GM19468 (cell line): Measurements from ENCODE around the gene SERPINA3.

ENCODE experiments used
- ATAC-seq: cut with Tn5 transposase; IDR thresholded peaks from one replicate; pipeline ENCODE4 v1.9.1; 2021; ENCODE audit warnings: mild to moderate bottlenecking, moderate library complexity, moderate number of reproducible peaks; ENCODE audit not compliant: unreplicated experiment; ENCODE audit errors: extremely low read depth

Gene SERPINA3

DNA sequence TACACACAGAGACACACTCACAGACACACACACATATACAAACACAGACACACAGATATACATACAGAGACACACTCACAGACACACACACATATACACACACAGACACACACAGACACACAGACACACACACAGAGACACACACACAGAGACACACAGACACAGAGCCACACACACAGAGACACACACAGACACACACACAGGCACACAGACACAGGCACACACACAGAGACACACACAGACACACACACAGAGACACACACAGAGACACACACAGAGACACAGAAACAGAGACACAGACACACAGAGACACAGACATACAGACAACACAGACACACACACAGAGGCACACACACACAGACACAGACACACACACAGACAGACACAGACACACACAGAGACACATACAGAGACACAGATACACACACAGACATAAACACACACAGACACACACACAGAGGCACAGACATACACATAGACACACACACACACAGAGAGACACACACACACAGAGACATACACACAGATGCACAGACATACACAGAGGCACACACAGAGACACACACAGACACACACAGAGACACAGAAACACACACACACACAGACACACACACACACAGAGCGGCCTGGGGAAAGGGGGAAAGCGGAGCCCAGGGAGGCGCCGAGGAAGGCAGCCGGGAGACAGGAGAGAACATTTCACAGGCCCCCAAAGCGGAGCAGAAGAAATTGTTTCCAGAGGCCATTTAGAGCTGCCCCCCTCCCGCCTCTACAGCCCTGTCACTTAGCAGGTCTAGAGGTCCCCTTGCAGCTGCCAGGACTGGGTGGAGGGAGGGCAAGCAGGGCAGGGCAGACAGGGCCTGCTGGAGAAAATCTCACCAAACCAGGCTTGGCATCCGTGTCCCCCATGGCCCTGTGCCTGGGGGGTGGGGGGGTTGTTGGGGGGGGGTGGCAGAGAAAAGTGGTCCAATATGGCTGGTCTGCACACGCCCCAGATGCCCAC lies 38.9 kb downstream of the SERPINA3 start:
- ATAC-seq: no peak

DNA sequence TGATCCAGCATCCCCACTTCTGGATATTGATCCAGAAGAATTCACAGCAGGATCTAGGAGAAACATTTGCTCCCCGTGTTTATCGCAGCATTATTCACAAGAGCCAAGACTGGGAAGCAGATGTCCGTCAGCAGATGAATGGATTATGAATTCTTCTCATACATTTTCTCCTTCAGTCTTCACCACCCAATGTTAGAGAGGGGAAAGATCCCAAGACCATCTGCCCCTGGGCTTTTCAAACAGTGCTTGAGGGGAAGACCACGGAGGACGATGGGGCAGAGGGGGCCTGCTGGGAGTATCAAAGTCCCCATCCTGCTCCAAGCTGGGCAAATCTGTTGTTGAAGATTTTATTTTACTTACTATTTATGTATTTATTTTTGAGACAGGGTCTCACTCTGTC lies 41.1 kb downstream of the SERPINA3 start:
- ATAC-seq: no peak

DNA sequence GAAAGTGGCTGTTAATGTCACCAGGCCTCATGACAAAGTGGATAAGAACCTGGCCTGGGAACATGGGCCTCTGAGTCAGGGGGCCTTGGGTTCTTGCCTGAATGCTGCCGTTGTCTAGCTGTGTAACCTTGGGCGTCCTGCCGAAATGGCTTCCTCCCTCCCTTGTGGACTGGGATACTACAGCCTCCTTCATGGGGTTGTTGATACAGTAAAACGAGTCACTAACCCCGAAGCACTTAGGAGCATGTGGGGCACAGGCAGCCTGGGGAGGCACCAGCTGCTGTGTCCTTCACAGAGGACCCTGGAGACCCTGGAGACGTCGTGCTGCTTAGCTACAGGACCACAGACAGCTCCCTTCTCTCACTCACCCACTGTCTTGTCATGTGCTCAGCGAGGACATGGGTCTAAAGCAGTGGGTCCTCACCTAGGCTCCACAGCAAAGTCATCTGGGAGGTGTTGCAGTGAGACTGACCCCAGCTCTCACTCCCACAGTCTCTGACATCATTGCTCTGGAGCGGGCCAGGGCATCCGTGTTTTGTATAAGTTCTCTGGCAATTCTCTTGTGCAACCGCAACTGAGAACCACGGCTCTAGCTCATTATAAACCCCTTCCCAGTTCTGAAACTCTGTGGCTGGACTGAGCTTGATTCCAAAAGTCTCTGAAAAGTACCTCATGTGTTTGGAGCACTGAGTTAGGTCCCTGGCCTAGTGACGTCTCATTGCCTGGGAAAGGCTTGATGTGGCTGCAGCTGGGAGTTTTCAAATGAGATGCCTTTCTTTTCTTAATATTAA lies 42.1 kb downstream of the SERPINA3 start:
- no peak for ATAC-seq

DNA sequence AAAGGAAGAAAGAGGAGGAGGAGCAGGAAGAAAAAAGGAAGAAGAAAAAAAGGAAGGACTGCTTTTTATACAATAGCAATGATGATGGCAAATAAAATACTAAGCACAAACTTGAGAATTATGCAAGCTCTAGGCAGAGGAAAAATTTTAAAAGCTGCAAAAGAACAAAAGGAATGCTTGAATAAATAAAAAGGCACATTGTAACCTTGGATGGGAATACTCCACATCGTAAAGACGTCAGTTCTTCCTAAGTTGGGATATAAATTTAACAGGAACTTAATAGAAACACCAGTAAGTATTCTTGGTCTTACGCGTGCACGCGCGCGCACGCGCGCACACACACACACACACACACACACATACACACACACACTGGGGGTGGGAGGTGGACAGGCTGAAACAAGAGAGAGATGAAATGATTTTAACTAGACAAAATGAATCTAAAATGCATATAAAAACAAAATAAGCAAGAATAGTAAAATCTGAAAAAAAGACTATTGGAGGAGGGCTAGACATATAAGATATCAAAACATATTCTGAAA lies 43.0 kb downstream of the SERPINA3 start:
- ATAC-seq: no peak

DNA sequence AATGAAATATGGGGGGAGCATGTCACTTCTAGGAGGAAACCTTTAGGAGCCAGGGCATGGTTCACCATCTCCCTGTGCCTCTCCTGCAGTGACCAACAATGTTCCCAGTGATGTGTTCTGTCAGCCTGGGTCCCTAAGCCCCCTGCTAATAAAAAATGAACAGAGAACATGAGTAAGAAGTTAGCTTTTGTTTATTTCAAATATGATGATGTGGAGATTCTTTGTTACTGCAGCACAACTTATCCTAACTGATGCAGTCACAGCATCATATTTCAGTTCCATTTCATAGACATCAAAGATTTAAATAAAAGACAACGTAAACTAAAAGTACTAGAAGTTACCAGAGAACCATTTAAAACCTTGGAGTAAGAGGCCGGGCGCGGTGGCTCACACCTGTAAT lies 43.9 kb downstream of the SERPINA3 start:
- ATAC-seq: no peak

DNA sequence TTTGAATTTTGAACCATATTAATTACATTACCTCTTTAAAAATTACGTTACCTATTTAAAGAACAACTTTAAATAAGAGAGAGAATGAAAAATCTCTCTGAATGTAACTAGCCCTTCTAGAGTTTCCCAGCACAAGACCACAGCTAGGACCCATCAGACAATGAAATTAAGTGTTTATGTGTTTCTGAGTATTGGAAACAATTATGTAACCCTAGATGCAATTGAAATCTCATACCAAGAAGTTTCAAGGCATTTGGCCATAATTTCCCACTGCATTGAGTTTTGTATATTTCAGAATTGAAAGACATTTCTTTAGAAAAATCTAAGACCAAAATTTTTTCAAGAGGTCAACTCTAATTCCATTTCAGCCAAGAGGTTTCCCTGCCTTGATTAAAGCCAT lies 47.1 kb downstream of the SERPINA3 start:
- no peak for ATAC-seq

DNA sequence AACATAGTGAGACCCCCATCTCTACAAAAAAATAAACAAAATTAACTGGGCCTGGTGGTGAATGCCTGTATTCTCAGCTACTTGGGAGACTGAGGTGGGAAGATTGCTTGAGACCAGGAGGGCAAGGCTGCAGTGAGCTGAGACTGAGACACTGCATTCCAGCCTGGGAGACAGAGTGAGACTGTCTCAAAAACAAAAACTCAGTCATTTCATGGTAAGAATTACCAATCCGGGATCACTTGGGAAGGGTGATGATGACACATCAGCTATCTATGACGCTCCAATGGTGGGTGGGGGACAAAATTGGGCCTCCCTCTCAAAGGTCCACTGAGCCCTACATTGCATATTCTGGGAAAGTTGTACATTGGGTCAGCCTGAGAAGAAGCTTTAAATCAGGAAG lies 47.7 kb downstream of the SERPINA3 start:
- no peak for ATAC-seq

DNA sequence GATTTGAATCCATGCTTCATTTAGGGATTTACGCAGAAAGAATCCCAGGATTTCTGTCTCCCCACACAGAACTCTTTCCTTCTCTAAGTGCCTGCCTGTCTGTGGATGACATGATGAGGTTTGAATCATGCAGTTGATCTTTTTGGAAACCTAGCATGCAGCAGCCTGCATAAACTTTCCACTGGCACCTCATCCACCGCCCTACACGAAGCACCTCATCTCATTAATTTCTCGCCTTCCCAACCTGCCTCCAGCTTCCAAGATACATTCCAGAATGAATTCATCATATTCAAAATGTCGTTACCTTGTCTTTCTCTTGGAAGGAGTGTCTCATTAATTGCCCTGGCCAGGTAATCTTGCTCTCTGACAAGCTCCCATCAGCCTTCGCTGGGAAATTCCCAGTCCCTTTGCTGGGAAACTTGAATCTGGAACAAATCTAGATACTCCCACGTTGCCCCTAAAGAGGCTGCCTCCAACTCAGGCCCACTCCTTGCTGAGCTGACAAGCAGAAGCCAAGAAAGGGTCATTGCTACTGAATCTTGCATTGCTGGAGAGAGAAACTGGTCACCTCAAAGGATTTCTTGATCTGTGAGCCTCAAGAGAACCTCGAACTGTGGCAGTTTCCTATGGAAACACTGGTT lies 48.2 kb downstream of the SERPINA3 start:
- ATAC-seq: no peak

DNA sequence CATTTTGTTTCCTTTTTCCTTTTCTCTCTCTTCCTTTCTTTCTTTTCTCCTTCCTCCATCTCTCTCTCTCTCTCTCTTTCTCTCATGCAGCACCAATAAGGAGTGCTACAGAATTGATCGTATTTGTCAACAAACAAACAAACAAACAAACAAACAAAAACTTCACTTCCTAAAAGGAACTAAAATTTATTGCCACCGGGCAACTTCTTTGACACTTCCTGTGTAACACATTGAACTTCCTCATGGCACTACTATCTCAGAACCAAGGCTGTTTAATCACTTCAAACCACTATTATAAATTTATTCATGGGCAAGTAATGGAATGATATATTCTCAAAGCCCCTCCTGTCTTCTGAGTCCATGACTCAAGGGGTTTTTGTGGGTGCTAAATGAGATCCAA lies 51.3 kb downstream of the SERPINA3 start:
- no peak for ATAC-seq

DNA sequence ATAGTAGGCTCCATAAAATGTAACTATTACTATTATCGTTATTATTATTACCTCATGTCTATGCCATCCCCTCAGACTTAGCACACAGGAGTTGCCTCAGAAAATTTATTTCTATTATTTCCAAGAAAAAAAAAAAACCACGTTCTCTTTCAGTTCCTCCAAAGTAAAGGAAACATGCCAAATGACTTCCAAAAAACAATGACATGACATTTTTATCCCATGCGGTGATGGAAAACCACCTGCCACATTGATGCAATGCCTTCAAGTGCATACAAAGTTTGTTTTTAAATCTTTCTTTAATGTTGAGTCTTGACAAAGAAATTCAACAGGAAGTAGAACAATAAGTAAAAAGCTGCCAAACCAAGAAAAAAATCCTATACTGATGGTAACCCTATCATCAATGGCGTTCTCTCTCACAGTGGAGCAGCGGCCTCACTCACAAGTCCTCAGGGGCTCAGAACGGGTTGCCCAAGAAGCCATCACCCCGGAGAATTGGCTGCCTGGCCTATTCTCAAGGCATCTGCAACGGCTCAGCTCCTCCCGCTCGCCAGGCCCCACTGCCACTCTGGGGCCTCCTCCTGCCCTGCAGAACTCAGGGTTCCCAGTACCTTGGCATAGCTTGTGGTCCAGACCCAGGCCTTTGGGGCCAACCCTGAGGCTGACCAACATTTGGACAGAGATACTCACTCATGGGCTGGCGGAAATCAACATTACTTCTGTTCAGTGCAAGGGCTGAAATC lies 51.9 kb downstream of the SERPINA3 start:
- no peak for ATAC-seq

DNA sequence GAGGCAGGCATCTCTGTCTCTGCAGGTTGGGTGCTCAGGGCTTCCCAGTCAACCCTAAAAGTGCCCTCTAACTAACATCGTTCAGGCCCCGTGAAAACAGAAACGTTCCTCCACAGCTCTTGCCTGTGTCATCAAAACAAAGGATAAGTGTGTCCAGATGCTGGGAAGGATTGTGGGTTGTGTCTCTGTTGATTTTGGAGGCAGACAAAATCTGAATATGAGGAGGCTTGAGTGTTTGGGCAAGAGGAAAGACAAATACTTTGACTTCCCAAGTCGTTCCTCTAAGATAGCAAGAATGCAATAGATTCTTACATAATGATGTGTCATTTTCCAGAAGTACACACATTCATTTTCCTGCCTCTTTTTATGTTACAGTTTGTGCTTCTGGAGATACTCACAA lies 52.9 kb downstream of the SERPINA3 start:
- ATAC-seq: no peak

DNA sequence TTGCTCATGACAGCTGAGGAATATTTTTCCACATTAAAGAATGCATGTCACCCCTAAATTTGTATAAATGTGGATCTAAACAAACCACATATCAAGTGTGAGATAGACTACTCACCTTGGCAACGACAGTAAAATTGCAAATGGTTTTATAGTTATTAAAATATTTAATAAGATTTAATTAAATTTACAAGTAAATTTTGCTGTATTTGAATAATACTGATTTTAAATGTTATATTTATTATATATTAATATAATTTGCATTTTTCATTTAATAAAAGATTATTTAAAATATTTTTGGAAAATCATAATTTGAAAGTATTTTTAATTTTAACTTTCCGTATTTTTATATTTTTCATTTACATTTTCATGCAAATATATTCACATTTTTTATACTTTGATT lies 53.4 kb downstream of the SERPINA3 start:
- no peak for ATAC-seq

DNA sequence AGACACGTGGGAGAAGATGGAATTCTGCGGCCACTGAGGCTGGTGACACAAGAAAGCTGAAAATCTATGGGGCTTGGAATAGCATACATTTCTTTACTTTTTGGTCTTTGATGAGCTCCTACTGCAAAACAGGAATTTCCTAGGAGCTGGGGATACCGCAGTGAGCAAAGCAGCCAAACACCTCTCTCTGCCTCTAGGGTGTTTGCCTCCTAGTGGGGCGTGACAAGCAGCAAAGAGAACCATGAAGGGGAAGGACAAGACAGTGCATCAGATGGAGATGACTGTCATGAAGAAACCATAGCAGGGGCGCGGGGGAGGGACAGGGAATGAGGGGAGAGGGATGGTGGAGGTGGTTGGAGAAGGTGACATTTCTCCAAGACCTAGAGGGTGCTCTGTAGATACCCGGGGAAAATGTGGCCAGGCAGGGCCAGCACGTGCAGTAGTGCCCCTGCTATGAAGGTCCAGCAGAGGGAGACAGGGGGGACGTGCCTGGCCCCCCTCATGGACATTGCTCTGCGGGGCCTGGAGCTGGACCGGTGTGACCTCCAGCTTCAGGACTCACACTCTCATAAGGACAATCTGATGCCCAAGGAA lies 58.6 kb downstream of the SERPINA3 start:
- ATAC-seq: no peak

DNA sequence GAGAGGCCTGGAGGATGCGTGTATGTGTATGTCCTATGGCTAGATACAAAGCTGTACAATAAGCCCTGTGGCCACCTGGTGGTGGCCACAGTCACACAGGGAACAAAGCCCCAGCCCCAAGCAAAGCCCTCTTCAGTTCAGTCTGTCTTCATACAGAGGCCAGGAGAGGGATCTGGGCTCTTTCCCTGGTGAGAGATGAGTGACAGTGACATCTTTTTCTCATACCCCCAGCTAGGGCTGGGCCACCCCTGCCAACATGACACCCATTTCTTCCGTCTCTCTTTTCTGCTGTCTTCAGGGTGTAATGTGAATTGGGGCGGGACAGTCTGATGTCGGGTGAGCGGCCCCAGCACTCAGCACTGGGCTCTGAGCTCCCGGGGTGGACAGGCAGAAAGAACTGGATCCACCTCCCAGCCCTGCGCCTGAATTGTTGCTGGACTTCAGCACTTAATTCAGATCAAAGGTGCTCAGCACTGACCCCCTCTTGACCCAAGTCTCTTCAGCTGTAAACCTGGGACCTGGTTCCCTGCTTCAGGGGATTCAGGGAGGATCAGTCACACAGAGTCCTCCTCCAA lies 59.8 kb downstream of the SERPINA3 start:
- no peak for ATAC-seq

DNA sequence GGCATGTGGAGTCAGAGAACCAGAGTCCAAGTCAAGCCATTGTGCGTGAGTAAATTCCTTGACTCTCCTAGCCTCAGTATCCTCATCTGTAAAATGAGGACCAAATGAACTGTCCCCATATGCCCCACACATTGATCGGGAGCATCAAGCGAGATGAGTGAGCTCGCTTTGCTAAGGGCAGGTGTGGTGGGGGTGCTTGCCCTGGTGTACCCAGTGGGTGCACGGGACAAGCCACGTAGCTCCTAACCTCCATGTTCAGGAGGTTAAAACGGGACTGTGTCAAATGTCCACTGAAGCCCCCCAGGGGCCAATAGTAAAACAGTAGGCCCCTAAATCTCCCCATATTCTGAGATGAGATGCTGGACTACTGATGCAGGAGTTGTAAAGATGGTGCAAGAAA lies 60.9 kb downstream of the SERPINA3 start:
- ATAC-seq: no peak
